H1 (cell line): ENCODE results near the gene NUMB. TPM values are rescaled to one million over a fixed set of nuclear protein-coding genes. Genes with fewer than 3 reads are reported as not detected.

Experiments
- CHD2 ChIP-seq: IDR thresholded peaks from 2 replicates; pipeline ENCODE4 v1.6.1; 2012; ENCODE audit warnings: low read length, improper control_type of control experiment
- GABPA ChIP-seq: IDR thresholded peaks from 2 replicates; pipeline ENCODE4 v1.6.1; 2011; ENCODE audit warnings: mild to moderate bottlenecking, low read length, moderate library complexity, borderline replicate concordance; ENCODE audit not compliant: insufficient read depth
- RBBP5 ChIP-seq: IDR thresholded peaks from 2 replicates; pipeline ENCODE4 v1.7.1; 2012; ENCODE audit warnings: low read depth, mild to moderate bottlenecking, inconsistent platforms, low read length, moderate library complexity, borderline replicate concordance
- TAF1 ChIP-seq: IDR thresholded peaks from 2 replicates; pipeline ENCODE4 v1.6.1; 2011; ENCODE audit warnings: mild to moderate bottlenecking, low read depth, low read length
- YY1 ChIP-seq: IDR thresholded peaks from 2 replicates; pipeline ENCODE4 v1.6.1; 2011; ENCODE audit warnings: low read depth, mild to moderate bottlenecking, low read length
- polyA plus RNA-seq, 7 experiments: library from polyadenylated mRNA; depleted of rRNA in 3 of 7; stranded (reverse) in 5 of 7; unstranded in 2 of 7; fragments of >200 nt in 5 of 7; fragments of 200-250 nt in 2 of 7; gene quantifications; 1 replicate in 5 of 7; 2 replicates in 1 of 7; 4 replicates in 1 of 7; pipeline versions ENCODE4 v1.2.1 to v1.2.3, GENCODE V29; 2011 to 2013; ENCODE audit warnings: missing spikeins in 2 of 7, mixed read lengths in 2 of 7
- total RNA-seq: library from RNA; stranded (reverse); fragmentation: NEBNext Ultra II Directional; extraction: Animal tissue kit (Norgen Biotek cat#: 25700); gene quantifications from 2 replicates; pipeline ENCODE4 v1.2.1, GENCODE V29; 2021

NUMB gene
- total and polyA plus RNA-seq, 2 of the 8 experiments (the other 6 are each of a cell fraction or from before 2014, with no cell fraction given) = 54.3 to 78.1 TPM

DNA sequence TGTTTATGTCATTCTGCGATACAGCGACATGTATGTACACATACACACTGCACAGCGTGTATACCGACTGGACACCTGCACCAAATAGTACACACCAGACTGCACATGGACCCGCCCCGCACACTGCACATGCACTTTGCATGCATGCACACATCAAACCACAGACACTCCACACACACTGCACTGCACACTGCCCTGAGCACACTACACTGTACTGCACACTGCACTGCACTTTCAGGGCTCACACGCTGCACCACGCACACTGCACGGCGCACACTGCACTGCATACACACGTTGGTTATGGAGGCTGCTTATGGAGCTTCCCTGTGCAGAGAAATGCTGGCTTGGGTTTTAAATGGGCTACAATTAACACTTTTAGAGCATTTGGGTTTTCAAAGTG lies 219.4 kb downstream of the NUMB start (continued):
- no peak for TF ChIP-seq CHD2
- no peak for TF ChIP-seq RBBP5
- TF ChIP-seq TAF1 = no peak
- TF ChIP-seq GABPA = no peak
- no peak for TF ChIP-seq YY1
